CD4-positive, alpha-beta T cell treated with Interleukin-15 for 1 hour (primary cell): ENCODE data around the gene CLSTN2.

ENCODE experiments used
- DNase-seq: peaks from one replicate; pipeline ENCODE4 v3.0.0-alpha.2; 2020

Gene CLSTN2

DNA sequence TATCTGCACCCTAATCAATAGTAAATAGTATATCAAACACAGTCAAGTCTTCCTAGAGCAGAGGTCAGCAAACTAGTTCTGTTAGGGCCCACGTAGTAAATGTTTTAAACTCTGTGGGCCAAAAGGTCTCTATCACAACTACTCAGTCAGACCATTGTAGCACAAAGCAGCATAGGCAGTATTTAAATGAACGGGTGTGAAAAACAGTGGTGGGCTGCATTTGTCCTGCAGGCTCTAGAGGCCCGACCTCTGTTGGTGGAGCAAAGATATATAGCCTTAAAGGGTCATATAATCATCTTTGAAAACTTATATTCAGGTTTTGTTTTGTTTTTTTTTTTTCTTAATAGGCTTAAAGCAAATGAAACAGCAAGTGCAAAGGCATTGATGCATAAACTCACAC lies 416.5 kb downstream of the CLSTN2 start:
- DNase-seq: no peak

DNA sequence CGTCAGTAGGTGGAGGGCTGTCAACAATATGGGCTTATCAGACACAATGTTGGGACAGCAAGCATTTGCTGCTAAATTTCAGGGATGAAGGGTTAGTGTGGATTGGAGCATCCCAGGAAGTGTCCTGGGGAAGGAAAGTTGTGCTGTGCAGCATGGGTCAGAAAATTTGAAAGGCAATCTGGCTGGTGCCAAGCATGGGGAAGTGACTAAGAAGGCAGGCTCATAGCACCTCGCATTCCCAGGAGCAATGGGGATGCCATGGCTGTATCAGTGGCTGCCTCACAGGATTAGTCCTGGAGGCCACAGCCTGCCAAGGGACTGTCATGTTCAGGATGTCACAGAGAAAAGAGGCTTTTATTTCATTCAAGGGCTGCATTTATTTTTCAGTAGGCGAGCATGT lies 420.5 kb downstream of the CLSTN2 start:
- DNase-seq: no peak

DNA sequence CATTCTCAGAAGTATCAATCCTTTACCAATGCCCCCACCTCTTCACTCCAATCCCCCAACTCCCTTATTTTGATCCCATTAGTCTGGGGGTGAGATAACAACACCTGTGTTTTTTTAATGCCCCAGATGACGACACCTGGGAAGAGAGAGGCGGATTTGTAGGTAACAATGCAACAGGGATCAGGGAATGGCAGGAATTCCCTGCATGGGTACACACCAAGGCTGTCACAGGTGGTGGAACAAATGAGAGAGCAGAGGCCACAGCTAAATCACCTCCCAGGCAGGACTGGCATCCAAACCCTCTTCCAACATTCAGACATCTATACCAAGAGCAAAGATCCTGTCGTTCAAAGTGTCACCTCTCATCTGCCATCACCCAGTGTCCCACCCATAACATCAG lies 423.7 kb downstream of the CLSTN2 start:
- no peak for DNase-seq

DNA sequence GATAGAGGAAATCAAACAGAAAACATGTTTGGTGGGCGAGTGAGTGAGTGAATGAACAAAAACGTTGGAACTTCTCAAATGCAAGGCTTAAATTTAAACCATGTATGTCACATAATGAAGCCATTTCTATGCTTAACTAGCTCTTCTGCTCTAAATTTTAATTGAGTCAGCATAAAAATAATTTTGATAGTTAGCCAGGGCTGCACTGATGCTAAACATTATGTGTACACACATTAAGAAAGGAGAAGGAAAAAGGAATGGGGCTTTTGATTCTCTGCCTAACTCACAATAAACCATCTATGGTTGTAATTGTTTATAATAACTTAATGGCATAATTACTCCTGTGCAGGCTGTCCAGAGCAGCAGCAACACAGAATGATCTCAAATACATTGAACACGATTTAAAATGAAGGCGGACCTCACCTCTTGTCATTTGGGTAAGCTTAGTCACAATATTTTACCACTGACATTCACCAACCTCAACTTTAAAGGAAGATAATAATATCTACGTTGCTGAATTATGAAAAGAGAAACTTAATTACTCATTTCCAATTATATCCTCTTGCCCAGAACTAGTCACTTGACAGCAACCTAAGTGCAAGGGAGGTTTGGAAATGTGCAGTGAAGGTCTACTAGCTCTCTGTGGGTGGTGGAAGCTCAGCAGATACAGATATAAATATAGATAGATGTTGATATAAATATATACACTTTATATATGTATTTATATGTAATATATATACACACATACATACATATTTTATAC lies 424.4 kb downstream of the CLSTN2 start:
- DNase-seq: no peak

DNA sequence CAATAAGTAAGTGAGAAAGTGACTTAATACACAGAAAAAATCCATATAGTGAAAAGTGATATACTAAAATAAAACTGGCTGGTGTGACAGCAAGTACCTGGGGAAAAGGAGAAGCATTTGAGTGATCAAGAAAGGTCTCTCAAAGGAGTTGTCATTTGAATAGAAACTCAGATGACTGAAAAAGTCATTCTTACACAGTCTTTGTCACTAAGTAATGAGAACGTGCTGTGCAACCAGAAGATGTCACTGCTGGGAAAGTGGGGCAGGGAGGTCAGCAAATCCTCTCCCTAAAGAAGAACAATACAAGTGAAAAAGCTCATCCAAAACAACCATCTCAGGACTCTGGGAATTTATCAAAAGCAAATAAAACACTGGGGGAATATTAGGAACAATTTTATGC lies 425.3 kb downstream of the CLSTN2 start:
- DNase-seq: no peak

DNA sequence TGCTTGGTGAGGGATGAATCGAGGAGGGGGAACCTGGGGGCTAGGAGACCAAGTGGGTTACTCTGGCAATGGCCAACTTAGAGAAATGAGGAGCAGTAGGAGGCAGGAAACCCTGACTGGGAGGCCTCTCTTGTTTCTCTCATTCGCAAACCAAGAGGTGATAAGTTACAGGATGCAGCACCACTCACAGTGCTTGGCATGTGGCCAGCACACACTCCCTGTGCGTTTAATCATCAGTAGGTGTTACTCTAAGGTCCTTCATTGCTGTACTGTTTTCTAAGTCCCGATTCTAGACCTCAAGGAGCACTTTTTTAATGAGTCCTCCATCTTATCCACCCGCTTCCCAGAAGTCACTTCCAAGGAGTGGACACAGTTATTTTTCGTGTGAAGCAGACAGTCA lies 428.8 kb downstream of the CLSTN2 start:
- no peak for DNase-seq

DNA sequence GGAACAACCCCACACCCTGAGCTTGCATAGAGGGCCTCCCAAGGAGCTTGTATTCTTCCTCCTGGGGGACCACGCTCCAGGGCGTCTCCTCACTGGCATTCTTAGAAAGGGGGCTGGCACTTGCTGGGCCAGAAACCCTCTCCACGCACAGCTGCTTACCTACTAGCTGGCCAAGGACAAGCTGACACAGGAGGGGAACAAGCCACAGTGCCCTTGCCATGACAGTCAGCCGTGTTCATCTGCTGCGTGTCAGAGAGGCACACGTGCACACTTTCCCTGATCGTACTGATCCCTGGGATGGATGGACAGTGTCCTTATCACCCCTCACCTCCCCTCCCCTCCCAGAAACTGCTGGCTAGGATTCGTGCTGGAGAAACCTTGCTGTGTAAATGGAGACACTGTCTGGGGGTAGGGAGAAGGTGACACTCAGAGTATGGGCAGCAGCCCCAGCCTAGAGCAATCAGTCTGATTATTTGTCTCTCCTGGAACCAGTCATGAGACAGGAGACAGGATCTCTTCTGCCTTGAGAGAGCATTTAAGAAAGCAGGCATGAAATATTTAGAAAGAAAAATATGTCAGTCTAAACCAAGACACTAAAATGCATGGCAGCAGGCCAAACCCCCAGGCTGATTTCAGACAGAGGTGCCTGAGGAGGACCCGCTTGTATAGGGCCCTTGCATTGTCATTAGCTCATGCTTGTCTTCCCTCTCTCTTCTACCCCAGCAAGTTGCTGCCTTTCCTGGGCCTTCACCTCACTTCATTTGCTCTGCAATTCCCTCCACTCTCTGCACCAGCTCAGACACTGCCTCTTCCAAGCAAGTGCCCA lies 431.1 kb downstream of the CLSTN2 start:
- no peak for DNase-seq

DNA sequence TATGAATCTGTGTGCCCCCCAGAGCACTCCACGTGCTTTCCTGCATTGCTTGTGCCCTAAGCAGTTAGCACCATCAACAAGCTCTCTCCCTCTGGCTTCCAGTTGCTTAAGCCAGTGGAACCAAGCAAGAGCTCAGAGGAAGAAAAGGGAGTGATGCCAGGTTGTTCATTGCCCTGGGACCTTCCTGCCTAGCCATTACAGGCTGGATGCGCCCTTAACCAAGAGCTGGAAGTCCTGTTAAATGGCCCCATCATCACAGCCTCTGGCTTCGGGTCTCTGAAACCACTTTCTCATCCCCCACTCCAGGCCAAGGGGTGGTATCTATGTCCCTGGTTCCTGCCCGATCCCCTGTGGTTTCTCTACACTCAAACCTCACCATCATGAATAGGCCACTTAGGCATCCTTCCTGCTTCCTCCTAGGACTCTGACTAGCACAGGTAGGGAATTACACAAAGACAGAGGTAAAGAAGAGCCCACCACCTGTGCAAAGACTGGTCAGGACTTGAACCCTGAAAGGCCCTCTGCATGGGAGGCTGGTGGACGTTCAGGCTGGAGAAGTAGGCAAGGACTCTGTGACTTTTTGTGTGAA lies 433.3 kb downstream of the CLSTN2 start:
- no peak for DNase-seq

DNA sequence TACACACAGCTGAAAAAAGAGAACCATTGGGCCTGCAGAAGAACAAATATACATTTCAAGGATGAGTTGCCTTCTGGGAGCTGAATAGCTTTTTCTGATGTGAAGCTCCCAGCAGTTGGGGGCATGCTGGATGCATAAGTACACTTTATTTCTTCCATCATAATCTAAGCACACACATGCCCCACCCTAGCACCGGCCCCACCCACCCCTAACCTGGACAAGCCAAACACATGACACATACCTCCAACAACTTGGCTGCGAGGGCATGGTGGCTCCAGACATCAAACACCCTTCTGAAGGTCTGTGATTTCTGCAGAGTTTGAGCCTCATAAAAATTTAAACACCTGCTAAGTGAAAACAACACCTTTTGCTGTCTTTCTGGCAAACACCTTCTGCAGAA lies 435.7 kb downstream of the CLSTN2 start:
- DNase-seq: no peak

DNA sequence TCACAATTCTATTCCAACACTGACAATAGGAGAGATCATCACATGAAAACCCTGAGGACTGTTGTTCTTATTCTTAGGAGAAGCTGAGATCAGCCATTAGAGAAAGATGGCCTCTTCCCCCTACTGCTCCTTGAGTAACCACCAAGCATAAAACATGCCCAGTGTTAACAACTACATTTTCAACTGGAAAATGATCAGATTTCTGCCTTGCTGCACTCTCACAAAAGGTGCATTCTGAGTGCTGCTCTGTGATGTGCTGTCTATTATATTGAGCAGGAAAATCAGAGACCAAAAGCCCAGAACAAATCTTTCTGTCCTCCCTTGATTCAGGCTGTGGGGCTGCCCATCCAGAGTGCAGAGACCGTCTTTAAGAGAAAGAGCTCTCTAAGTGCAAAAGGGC lies 438.2 kb downstream of the CLSTN2 start:
- no peak for DNase-seq

DNA sequence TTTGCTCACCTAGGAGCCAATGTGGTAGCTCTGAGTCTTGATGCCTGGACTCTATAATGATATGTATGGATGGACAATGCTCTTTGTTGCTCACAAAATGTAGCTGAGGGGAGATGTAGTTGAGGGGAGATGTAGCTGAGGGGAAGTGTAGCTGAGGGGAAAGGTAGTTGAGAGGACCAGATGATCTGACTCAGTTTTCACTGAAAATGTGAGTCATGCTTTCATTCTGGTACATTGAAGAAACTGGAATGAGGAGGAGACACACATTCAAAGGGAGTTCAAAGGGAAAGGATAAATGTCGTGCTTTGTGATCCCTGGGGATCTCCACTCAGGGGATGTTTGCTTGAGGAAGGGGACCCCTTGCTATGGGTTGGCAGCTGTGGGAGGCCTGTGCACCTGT lies 440.0 kb downstream of the CLSTN2 start:
- DNase-seq: no peak

DNA sequence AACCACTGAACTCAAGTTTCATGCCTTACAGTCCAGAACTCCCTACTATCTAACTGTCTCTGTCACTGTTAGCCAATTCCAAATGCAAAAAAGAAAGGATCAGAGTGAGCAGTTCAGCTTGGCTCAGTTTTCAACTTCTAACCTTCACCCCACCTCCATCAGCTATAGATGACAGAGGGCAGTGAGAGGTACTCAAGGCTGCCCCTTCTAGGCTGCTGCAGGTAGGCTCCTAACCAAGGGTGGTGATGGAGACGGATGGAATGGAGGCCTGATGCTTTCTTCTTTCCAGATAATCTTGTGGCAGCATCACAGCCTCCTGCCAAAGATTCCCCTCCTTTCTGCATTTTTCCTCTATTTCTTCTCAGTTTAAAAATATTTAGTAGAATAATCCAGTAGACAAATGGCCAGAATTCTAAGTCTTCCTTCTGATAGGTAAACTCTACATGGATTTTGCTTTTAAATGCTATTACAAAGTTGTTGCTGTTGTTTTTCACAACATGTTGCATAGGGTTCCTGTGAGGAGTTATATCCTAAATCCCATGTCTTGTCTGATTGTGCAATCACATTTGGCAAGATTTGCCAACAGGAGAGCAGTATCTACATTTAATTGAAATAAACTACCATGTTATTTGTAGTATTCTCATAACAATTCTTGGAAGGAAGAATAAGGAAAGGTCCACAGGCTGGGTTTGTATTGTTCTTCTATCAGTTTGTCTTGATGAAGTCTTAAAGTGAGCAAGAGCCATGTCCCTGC lies 441.3 kb downstream of the CLSTN2 start:
- DNase-seq: no peak

DNA sequence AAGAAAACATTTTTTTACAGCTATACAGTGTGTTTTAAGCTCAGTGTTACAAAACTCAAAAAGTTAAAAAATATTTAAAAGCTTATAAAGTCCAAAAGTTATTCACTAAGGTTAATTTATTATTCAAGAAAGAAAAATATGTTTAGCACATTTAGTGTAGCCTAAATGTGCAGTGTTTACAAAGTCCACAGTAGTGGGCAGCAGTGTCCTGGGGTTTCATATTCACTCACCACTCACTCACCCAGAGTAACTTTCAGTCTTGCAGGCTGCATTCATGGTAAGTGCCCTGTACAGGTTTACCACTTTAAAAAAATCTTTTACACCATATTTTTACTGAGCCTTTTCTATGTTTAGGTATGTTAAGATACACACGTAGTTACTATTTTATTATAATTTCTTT lies 442.7 kb downstream of the CLSTN2 start:
- DNase-seq: no peak

DNA sequence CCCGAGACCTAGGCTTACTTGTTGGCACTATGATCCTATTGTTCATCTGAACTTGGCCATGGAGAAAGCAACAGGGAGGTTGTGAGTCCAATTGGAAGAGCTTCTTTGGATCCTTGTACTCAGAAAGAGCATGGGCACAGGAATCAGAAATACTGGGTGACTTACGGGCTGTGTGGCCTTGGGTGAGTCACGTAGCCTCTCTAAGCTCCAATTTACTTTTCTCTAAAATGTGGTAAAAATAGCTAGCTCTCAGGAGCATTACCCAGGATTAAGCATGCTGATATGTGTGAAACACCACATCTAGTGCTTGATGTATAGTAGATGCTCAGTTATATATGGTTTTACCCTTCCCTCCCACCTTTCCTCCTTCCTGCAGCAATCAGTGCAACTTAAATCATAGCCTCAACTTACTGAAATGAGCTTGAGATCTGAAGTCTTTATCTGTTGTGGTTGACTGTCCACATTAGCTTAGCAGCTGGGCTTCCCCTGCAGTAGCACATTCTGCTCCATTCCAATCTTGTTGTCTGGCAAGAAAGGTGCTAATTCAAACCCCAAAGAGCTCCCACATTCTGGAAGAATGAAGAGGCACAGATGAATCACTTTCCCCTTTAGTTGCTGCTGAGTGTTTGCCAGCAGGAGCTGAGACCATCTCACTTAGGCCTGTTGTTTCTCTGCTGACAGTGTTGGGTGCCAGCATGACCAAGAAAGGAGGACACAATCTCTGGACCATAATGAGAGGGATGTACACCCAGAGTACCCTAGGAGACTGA lies 443.8 kb downstream of the CLSTN2 start:
- no peak for DNase-seq

DNA sequence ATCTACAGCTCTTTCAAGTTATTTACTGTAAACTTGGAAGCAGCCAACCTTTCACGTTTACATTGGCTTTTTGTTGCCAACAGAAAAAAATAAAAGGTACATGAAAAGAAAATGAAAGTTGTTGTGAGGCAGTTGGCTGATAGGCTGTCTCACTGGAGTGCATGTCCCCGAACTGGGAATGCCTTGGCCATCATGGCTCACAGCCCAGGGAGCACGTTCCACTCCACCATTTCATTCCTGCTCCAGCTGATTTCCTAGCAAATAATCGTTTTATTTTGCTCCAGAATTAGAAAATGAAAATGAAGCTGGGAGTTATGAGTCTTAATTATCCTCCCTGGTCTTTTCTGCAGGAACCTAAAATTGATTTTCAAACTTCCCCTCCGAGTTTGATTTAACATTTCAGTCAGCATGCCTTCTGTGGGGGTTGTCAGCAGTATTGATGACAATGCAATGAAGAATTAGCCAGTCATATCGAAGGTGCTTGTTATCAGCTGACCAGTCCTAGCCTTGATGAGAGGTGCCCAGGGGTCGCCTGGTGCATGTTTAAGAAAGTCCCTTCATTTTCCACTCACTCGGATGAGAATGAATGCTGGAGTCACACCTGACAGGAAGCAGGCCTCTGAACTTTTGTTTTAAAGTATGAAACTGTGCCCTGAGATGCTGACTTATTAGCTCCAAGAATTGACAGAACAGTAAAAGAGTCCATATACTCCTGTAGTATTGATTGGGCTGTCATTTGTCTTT lies 449.2 kb downstream of the CLSTN2 start:
- DNase-seq: no peak

DNA sequence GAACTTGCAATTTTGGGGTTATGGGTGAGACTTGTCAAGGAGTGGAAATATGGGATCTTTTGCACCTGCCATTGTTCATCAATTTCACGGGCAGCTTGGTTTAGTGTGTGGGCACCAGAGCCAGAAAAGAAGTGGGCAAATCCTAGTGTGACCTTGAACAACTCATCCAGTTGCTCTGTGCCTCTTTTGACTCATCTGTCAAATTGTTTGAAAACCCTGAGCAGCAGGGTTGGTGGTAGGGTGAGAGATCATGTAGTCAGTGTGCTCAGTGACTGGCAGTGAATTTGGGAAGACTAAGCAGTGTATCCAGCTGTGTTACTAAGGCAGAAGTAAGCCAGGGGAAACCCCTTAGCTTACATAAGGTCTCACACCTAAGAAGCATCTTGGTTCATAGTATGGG lies 449.9 kb downstream of the CLSTN2 start:
- DNase-seq: no peak

DNA sequence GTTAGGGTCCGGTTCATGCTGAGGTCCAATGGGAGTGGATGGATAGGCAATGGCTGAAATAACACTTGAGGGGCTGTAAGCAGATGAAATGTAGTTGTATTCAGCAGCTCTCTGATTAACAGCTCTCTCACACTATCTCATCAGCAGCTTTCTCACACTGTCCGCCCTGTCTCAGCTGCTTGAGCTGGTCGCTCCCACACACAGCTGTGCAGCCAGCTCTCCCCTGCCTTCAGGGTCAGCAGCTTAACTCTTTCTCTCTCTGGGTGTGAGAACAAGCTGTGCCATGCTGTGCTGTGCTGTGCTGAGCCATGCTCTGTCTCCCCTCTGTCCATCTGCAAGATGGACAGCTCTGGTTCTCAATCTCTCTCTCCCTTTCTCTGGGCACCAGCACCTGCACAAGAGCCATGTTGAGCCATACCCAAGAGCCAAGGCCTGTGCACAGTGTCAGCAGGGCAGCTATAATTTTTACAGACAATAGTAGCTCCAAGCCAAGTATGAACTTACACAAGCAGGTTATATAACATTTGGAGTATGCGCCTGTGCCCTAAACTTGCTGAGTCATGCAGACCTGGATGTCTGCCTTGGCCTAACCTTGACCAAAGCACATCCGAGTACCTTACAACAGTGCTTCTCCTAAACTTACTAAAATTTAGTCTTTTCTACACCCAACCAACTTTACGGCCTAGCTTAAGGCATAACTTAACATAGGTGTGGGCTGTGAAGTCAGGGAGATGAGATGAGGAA lies 451.5 kb downstream of the CLSTN2 start:
- DNase-seq: no peak

DNA sequence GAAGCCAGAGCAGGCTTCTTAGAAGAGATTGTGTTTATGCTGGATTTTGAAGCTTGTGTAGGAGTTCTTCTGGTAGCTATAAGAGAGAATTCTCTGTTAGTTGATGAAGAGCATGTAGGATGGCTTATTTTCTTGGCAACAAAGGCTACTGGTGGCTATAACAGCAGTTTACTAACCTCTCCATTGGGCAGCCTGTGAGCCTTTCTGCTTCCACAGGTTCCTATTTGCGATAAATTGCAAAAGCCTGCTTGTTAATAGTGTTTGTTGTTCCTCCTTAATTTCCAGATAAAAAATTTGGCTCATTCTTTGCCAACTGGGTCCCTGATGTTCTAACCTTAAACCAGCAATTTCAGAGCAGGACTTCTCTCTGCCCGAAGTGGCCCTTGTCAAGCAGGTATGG lies 452.3 kb downstream of the CLSTN2 start:
- no peak for DNase-seq

DNA sequence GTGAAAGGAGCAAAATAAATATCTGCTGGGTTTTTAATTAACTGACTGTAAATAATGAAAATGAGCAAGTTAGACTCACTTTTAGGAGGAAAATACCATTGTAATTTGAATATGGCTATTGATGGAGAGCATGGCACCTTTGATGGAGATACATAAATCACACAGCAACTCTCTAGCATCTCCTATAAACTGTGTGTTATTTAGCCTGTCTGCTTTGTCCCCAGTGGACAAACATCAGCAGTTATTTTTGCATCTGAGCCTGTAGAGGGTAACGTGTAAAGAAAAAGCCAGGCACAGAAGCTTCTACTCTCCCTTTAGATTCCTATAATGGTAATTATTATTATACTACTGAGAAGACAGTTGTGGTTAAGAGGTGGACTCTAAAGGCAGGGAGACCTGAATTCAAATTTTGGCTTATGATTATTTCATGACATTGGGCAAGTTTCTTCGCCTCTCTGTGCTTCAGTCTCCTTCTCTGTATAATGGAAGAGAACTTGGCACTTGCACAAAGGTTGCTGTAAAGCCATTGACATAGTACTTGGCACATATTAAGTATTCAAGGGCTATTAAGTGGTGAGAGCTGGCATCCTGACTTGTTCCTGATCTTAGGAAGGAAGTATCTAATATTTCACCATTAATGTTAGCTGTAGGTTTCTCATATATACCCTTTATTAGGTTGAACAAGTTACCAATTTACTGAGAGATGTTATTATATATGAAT lies 453.4 kb downstream of the CLSTN2 start:
- DNase-seq: no peak

DNA sequence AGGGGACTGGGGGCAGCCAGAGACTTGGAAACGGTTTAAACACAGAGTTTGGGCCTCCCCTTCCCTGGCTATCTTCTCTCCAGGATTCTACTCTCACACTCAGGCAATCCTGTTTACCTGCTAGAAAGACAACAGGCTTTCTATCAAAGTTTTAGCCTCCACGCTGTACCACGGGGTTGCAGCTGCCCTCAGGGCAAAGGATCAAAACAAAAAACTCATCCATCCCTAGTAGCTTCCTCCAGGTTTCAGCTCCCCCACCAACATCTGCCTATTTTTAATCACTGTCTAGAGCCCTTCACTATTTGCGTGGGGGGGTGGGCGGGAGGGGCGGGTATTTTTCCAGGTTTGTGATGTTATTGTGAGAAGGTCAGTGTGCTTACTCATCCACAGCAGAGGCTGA lies 456.1 kb downstream of the CLSTN2 start:
- DNase-seq: no peak
